A549 (cell line): Measurements from ENCODE around the gene GAS7.

Source experiments
- CTCF ChIP-seq: fragments of >200 bp; sonication (Bioruptor Twin); formaldehyde crosslinking; IDR thresholded peaks from 3 replicates; pipeline ENCODE4 v1.5.1; 2016
- POLR2A ChIP-seq: IDR thresholded peaks from 2 replicates; pipeline ENCODE4 v1.6.1; 2012; ENCODE audit warnings: mild to moderate bottlenecking, low read length
- REST ChIP-seq: fragments of 200-600 bp; sonication (generic); IDR thresholded peaks from 2 replicates; pipeline ENCODE4 v1.6.1; 2016; ENCODE audit warnings: antibody characterized with exemption, mild to moderate bottlenecking, moderate library complexity

- TF ChIP-seq CTCF, result no peak
- TF ChIP-seq POLR2A, result no peak
- no peak for TF ChIP-seq REST
These were observed 137.1 kb downstream of the GAS7 start for GRCh38 chr17:10061111-10061845.
